ENCODE results near the gene UPK1B.

Gene UPK1B

GRCh38 chr3:119170821-119171220, 2.6 kb upstream of the UPK1B start:
- ChIA-PET POLR2A (no interaction called here), CTCF (no interaction called here)
- no peak for TF ChIP-seq FOXK2 (IDR thresholded peaks at IDR 0.05)
- no peak for TF ChIP-seq BHLHE40 (IDR thresholded peaks at IDR 0.05; ENCODE audit: borderline replicate concordance)
- TF ChIP-seq FOXA1 (IDR thresholded peaks at IDR 0.05) = no peak
- TF ChIP-seq ZNF384 (IDR thresholded peaks at IDR 0.05) = no peak
- no peak for TF ChIP-seq CTBP1 (IDR thresholded peaks at IDR 0.05; ENCODE audit: borderline replicate concordance)
- TF ChIP-seq FOXM1 (IDR thresholded peaks at IDR 0.05; ENCODE audit: borderline replicate concordance) = no peak
- TF ChIP-seq NFRKB (IDR thresholded peaks at IDR 0.05) = no peak
- TF ChIP-seq ARNT (IDR thresholded peaks at IDR 0.05) = no peak
- TF ChIP-seq ELF4 (IDR thresholded peaks at IDR 0.05) = no peak
- TF ChIP-seq TARDBP (IDR thresholded peaks at IDR 0.05) = no peak
- TF ChIP-seq LEF1 (IDR thresholded peaks at IDR 0.05; ENCODE audit: borderline replicate concordance) = no peak
- no peak for TF ChIP-seq SUZ12 (IDR thresholded peaks at IDR 0.05)
- TF ChIP-seq, protein P1, sequence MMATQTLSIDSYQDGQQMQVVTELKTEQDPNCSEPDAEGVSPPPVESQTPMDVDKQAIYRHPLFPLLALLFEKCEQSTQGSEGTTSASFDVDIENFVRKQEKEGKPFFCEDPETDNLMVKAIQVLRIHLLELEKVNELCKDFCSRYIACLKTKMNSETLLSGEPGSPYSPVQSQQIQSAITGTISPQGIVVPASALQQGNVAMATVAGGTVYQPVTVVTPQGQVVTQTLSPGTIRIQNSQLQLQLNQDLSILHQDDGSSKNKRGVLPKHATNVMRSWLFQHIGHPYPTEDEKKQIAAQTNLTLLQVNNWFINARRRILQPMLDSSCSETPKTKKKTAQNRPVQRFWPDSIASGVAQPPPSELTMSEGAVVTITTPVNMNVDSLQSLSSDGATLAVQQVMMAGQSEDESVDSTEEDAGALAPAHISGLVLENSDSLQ (IDR thresholded peaks at IDR 0.05) = no peak
- TF ChIP-seq SP1 (IDR thresholded peaks at IDR 0.05) = no peak
- no peak for TF ChIP-seq HDGF (IDR thresholded peaks at IDR 0.05; ENCODE audit: borderline replicate concordance)
- TF ChIP-seq L3MBTL2 (conservative IDR thresholded peaks at IDR 0.05) = no peak
- DNase-seq (ENCODE audit: extremely low spot score) = no peak

DNA sequence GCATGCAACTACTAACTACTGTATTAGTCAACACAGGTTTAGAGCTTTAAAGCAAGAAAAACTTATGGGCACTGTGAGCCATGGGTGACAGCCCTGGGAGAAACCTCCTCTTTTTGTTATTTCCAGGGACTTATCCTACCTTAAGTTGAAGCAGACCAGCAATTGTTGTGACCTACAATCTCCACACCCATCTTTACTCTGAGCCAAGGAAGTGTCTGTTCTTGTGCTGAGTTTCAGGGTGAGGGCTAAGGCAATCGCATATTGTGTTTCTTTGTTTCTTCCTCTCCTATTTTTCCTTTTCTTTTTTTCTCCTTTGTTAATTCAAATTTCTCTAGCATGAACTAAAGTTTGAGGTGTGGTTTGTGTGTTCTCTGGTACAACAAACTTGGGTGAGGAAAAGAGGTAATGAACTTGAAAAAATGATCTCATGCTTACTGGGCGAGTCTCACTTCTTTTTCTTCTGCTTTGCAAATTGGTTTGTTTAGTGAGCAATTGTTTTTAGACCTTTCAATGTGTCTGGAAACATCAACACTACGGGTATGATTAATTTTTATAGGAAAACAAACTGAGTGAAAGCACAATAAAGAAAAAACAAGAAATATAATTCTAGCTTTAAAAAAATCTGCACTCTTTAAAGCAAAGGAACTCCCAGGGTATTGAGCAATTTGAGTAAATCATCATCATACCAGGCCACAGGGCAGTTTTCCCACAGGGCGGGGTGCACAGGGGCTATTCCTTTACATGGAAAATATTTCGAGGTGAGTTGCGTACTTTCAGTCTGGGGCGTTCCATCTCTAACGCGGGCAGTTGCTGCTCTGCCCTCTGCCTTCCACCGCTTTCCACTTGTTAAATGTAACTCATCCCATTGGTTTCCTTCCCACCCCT, 2.7 kb downstream of the UPK1B start:
- DNase-seq (ENCODE audit: extremely low spot score) = no peak
- ChIA-PET POLR2A (no interaction called here), CTCF (no interaction called here)
- no peak for TF ChIP-seq ARNT (IDR thresholded peaks at IDR 0.05)
- TF ChIP-seq FOXM1 (IDR thresholded peaks at IDR 0.05; ENCODE audit: borderline replicate concordance) = no peak
- no peak for TF ChIP-seq L3MBTL2 (conservative IDR thresholded peaks at IDR 0.05)
- TF ChIP-seq ZNF384 (IDR thresholded peaks at IDR 0.05) = no peak
- TF ChIP-seq, protein P1 (IDR thresholded peaks at IDR 0.05) = no peak
- no peak for TF ChIP-seq HDGF (IDR thresholded peaks at IDR 0.05; ENCODE audit: borderline replicate concordance)
- no peak for TF ChIP-seq LEF1 (IDR thresholded peaks at IDR 0.05; ENCODE audit: borderline replicate concordance)
- no peak for TF ChIP-seq SUZ12 (IDR thresholded peaks at IDR 0.05)
- TF ChIP-seq SP1 (IDR thresholded peaks at IDR 0.05) = no peak
- no peak for TF ChIP-seq FOXA1 (IDR thresholded peaks at IDR 0.05)
- TF ChIP-seq CTBP1 (IDR thresholded peaks at IDR 0.05; ENCODE audit: borderline replicate concordance) = no peak

DNA sequence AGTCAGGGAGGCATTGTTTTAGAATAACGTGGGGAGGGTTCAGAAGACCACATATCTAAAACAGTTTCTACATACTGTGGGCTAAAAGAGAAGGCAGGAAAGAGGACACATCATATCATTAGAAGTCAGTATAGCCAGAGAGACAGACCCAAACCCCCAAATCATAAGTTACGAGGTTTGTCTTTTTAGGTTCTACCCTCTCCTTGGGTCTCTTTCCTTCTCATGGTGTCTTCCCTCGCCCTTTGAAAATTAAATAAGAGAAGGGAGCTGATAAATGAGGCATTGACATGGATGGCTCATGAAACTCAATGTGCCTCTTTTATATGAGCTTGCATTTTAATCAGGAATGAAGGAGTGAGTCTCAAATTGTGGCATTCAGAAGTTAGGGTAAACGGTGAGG, 3.4 kb downstream of the UPK1B start:
- no peak for TF ChIP-seq BHLHE40 (IDR thresholded peaks at IDR 0.05; ENCODE audit: borderline replicate concordance)
- TF ChIP-seq FOXA1 (IDR thresholded peaks at IDR 0.05) = no peak
- TF ChIP-seq L3MBTL2 (conservative IDR thresholded peaks at IDR 0.05) = no peak
- no peak for TF ChIP-seq SP1 (IDR thresholded peaks at IDR 0.05)
- TF ChIP-seq CTBP1 (IDR thresholded peaks at IDR 0.05; ENCODE audit: borderline replicate concordance) = no peak
- TF ChIP-seq LEF1 (IDR thresholded peaks at IDR 0.05; ENCODE audit: borderline replicate concordance) = no peak
- no peak for TF ChIP-seq FOXM1 (IDR thresholded peaks at IDR 0.05; ENCODE audit: borderline replicate concordance)
- TF ChIP-seq FOXK2 (IDR thresholded peaks at IDR 0.05) = no peak
- POLR2A ChIA-PET = no interaction called here
- CTCF ChIA-PET = no interaction called here
- no peak for DNase-seq (ENCODE audit: extremely low spot score)

- ChIA-PET CTCF (no interaction called here), POLR2A (no interaction called here)
- no peak for TF ChIP-seq L3MBTL2 (conservative IDR thresholded peaks at IDR 0.05)
- no peak for TF ChIP-seq FOXA1 (IDR thresholded peaks at IDR 0.05)
- no peak for TF ChIP-seq TARDBP (IDR thresholded peaks at IDR 0.05)
- no peak for TF ChIP-seq HDGF (IDR thresholded peaks at IDR 0.05; ENCODE audit: borderline replicate concordance)
- DNase-seq (ENCODE audit: extremely low spot score) = no peak
Observed at GRCh38 chr3:119177321-119177720, 3.9 kb downstream of the UPK1B start.

- no peak for DNase-seq (ENCODE audit: extremely low spot score)
- ChIA-PET POLR2A (no interaction called here), CTCF (no interaction called here)
- no peak for TF ChIP-seq FOXK2 (IDR thresholded peaks at IDR 0.05)
- TF ChIP-seq CTBP1 (IDR thresholded peaks at IDR 0.05; ENCODE audit: borderline replicate concordance) = no peak
- TF ChIP-seq SP1 (IDR thresholded peaks at IDR 0.05) = no peak
- no peak for TF ChIP-seq NFRKB (IDR thresholded peaks at IDR 0.05)
- TF ChIP-seq, protein P1 (IDR thresholded peaks at IDR 0.05) = no peak
- TF ChIP-seq LEF1 (IDR thresholded peaks at IDR 0.05; ENCODE audit: borderline replicate concordance) = no peak
- TF ChIP-seq TARDBP (IDR thresholded peaks at IDR 0.05) = no peak
- no peak for TF ChIP-seq BHLHE40 (IDR thresholded peaks at IDR 0.05; ENCODE audit: borderline replicate concordance)
- no peak for TF ChIP-seq SUZ12 (IDR thresholded peaks at IDR 0.05)
- TF ChIP-seq HDGF (IDR thresholded peaks at IDR 0.05; ENCODE audit: borderline replicate concordance) = no peak
- TF ChIP-seq FOXM1 (IDR thresholded peaks at IDR 0.05; ENCODE audit: borderline replicate concordance) = no peak
- TF ChIP-seq ELF4 (IDR thresholded peaks at IDR 0.05) = no peak
- TF ChIP-seq FOXA1 (IDR thresholded peaks at IDR 0.05) = no peak
- TF ChIP-seq ZNF384 (IDR thresholded peaks at IDR 0.05) = no peak
- no peak for TF ChIP-seq ARNT (IDR thresholded peaks at IDR 0.05)
Observed at GRCh38 chr3:119181765-119182164, 8.4 kb downstream of the UPK1B start.

DNA sequence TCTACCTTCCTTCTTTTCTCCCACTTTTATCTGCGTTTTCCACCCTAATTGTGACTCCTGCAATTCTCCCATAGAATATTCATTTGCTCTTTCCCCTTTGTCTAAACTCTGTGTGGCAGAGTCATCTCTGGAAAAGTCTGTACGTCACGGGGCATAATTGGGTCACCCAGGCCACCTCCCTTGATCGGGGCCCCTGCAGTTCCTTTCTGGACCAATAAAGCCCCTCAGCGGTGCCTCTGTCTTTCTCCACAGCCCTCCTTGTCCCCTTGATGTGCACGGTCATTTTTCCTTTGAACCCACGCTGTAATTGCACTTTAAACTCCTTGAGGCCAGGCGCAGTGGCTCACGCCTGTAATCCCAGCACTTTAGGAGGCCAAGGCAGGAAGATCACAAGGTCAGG, 10.7 kb downstream of the UPK1B start:
- no peak for DNase-seq (ENCODE audit: extremely low spot score)
- POLR2A ChIA-PET = no interaction called here
- CTCF ChIA-PET = no interaction called here
- TF ChIP-seq SP1 (IDR thresholded peaks at IDR 0.05) = no peak
- no peak for TF ChIP-seq FOXA1 (IDR thresholded peaks at IDR 0.05)
- TF ChIP-seq TARDBP (IDR thresholded peaks at IDR 0.05) = no peak
- TF ChIP-seq L3MBTL2 (conservative IDR thresholded peaks at IDR 0.05) = no peak
- TF ChIP-seq NFRKB (IDR thresholded peaks at IDR 0.05) = no peak
- no peak for TF ChIP-seq FOXM1 (IDR thresholded peaks at IDR 0.05; ENCODE audit: borderline replicate concordance)
- no peak for TF ChIP-seq BHLHE40 (IDR thresholded peaks at IDR 0.05; ENCODE audit: borderline replicate concordance)
- TF ChIP-seq LEF1 (IDR thresholded peaks at IDR 0.05; ENCODE audit: borderline replicate concordance) = no peak
- no peak for TF ChIP-seq ZNF384 (IDR thresholded peaks at IDR 0.05)
- no peak for TF ChIP-seq HDGF (IDR thresholded peaks at IDR 0.05; ENCODE audit: borderline replicate concordance)
- TF ChIP-seq FOXK2 (IDR thresholded peaks at IDR 0.05) = no peak
- TF ChIP-seq, protein P1 (IDR thresholded peaks at IDR 0.05) = no peak
- TF ChIP-seq ARNT (IDR thresholded peaks at IDR 0.05) = no peak
